Tibial artery (tissue), 4 donors: Measurements from ENCODE around the gene ARFRP1.
A peak's percentile ranks its signal among the peaks of the same experiment; 100 is the strongest.

Experiments used
- DNase-seq, 2 donors: peaks; one replicate each; pipeline ENCODE4 v3.0.0-alpha.2; 2019
- H3K27ac ChIP-seq, 2 donors: fragments of 200-600 bp; sonication (generic) in 1 of 2; 1 replicate in 1 of 2; 2 replicates in 1 of 2; pipeline ENCODE4 v1.5.1; 2018 to 2019; ENCODE audit warnings: mild to moderate bottlenecking in 1 of 2
- H3K27me3 ChIP-seq, 2 donors: fragments of 200-600 bp; sonication (generic) in 1 of 2; one replicate each; pipeline versions ENCODE4 v1.5.1 to v1.6.0; 2016 to 2019
- H3K36me3 ChIP-seq, 3 donors: fragments of 200-600 bp; sonication (generic) in 2 of 3; one replicate each; pipeline ENCODE4 v1.5.1; 2016 to 2019; ENCODE audit warnings: mild to moderate bottlenecking in 2 of 3
- H3K4me1 ChIP-seq, 4 donors: fragments of 200-600 bp; sonication (generic) in 2 of 4; 1 replicate in 3 of 4; 2 replicates in 1 of 4; pipeline ENCODE4 v1.5.1; 2016 to 2019
- H3K4me3 ChIP-seq, 2 donors: fragments of 200-600 bp; sonication (generic) in 1 of 2; 1 replicate in 1 of 2; 2 replicates in 1 of 2; pipeline ENCODE4 v1.5.1; 2018 to 2019; ENCODE audit warnings: mild to moderate bottlenecking in 2 of 2
- H3K9me3 ChIP-seq, 3 donors: fragments of 200-600 bp; sonication (generic) in 1 of 3; one replicate each; pipeline ENCODE4 v1.5.1; 2016 to 2019
- CTCF ChIP-seq, 2 experiments: fragments of 200-600 bp in 1 of 2; fragments of 450-650 bp in 1 of 2; IDR thresholded peaks; one replicate each; pipeline ENCODE4 v1.5.1; 2017 to 2019; ENCODE audit warnings: antibody characterized with exemption in 2 of 2, mild to moderate bottlenecking in 1 of 2, moderate library complexity in 1 of 2
- intact Hi-C: fragments of 100-400 bp; cut with DNase I; formaldehyde crosslinking; loops from one replicate; pipeline ENCODE4 v1.15.0; 2023; ENCODE audit warnings: low total_unique reads

ARFRP1 gene

DNA sequence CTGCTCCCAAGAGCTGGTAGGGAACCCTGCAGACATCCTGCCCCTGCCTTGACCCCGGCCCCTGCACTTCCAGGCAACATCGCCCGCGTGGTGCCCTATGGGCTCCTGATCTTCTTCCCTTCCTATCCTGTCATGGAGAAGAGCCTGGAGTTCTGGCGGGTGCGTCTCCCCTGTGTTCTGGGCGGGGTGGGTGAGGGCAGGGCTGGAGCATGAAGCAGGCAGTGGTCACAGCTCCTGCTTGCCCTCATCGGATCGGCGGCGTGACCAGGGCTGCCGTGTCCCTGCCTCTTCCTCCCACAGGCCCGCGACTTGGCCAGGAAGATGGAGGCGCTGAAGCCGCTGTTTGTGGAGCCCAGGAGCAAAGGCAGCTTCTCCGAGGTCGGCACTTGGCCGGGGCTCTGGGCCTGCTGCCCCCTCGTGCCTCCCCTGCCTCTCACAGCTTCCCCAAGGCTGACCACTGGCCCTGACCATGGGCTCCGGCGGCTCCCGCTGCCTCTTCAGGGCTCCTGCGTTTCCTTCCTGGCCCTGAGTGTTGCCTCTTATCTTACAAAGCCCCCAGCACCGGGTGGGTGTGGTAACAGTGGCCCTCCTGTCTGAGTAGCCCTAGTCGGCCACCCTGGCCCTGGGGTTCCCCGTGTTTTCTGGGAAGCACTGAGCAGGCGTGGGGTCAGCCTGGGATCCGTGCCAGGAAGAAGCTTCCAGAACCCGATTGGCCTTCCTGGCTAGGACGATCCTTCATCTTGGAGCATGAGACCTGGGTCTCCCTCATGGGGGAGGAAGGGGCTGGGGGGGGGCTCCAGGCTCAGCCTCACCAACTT lies 19.3 kb downstream of the ARFRP1 start:
- Histone ChIP-seq H3K27ac (peak overlapping the region; percentile 38 to 57), H3K4me3 (no peak overlapping the region), H3K4me1 (peaks cover 4 to 33% (median 22%) of the 10 kb centered on the region in 4 donors), H3K27me3 (no peaks in the 10 kb centered on the region), H3K36me3 (peaks cover 0 to 18% (median 4%) of the 10 kb centered on the region in 3 donors), H3K9me3 (no peaks in the 10 kb centered on the region)
- intact Hi-C loops: no loop called here
- TF ChIP-seq CTCF (IDR thresholded peaks at IDR 0.05): no peak
- DNase-seq: no peak

GRCh38 chr20:63687419-63688178 lies 20.2 kb downstream of the ARFRP1 start:
- intact Hi-C loops: no loop called here
- Histone ChIP-seq H3K4me3 (no peak overlapping the region), H3K4me1 (peaks cover 10 to 42% (median 29%) of the 10 kb centered on the region in 4 donors), H3K36me3 (peaks cover 0 to 18% (median 4%) of the 10 kb centered on the region in 3 donors), H3K27me3 (no peaks in the 10 kb centered on the region), H3K27ac (peak overlapping the region; percentile 57 to 69), H3K9me3 (no peaks in the 10 kb centered on the region)
- no peak for DNase-seq
- no peak for TF ChIP-seq CTCF (IDR thresholded peaks at IDR 0.05)

DNA sequence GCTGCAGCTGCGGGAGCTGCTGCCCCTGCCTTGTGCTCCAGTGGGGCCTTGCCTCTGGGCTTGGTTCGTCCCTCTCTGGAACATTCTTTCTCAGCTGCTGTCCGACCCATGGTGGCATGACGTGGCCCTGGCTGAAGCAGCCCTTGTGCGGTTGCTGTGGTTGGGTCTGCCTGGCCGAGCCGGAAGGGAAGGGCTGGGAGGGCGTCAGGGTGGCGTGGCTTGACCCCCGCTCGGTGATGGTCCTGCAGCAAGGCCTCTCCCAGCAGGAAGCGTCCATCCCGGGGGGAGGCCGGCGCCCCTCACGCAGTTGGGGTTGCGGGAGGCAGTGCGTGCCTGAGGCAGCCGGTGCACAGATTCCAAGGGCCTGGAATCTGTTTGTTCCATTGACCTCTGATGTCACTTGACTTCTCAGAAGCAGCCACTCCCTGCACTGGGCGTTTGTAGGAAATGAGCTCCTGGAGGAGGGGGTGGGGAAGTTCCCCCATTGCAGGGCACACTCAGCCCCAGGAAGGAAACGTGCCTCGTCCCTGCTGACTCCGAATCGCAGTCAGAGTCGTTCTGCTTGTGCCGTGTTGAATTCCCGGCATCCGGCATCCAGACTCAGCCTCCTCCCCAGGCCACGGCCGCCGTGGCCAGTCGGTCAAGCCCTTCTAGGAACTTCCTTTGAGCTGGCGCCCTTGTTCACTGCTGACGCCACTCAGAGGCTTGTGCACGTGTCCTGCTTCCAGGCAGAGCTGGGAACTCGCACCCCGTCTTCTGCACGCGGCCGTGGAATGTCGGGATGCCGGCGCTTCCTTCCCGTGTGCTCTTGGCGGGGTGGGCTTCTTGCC lies 21.1 kb downstream of the ARFRP1 start:
- H3K4me3 ChIP-seq: peak overlapping the region in 1 of 2 donors; percentile 16
- peak; percentile 84 for DNase-seq
- peak overlapping the region; percentile 57 to 69 for H3K27ac ChIP-seq
- intact Hi-C loops: no loop called here
- H3K9me3 ChIP-seq: no peaks in the 10 kb centered on the region
- H3K4me1 ChIP-seq: peaks cover 10 to 51% (median 38%) of the 10 kb centered on the region in 4 donors
- H3K36me3 ChIP-seq: peaks cover 0 to 14% (median 4%) of the 10 kb centered on the region in 3 donors
- no peaks in the 10 kb centered on the region for H3K27me3 ChIP-seq
- no peak for TF ChIP-seq CTCF (IDR thresholded peaks at IDR 0.05)

- H3K27ac ChIP-seq: peak overlapping the region; percentile 57 to 69
- no peak overlapping the region for H3K4me3 ChIP-seq
- DNase-seq: no peak
- peaks cover 10 to 56% (median 43%) of the 10 kb centered on the region in 4 donors for H3K4me1 ChIP-seq
- H3K9me3 ChIP-seq: no peaks in the 10 kb centered on the region
- TF ChIP-seq CTCF (IDR thresholded peaks at IDR 0.05): no peak
- intact Hi-C loops: no loop called here
- H3K27me3 ChIP-seq: no peaks in the 10 kb centered on the region
- peaks cover 0 to 14% (median 4%) of the 10 kb centered on the region in 3 donors for H3K36me3 ChIP-seq
Observed at GRCh38 chr20:63686094-63686491, 21.7 kb downstream of the ARFRP1 start.
